NCI-H524 (cell line): ENCODE results near the gene KDM3B.
"Not testable (repeated sequence)": the region's sequence is repeated elsewhere in the genome, so short reads cannot be mapped to it uniquely, and the experiment has no call there.

Source experiments
- DNase-seq, 2 experiments: peaks; one replicate each; lab custom pipeline; 2025; lab: John Stamatoyannopoulos, UW

Gene KDM3B

DNA sequence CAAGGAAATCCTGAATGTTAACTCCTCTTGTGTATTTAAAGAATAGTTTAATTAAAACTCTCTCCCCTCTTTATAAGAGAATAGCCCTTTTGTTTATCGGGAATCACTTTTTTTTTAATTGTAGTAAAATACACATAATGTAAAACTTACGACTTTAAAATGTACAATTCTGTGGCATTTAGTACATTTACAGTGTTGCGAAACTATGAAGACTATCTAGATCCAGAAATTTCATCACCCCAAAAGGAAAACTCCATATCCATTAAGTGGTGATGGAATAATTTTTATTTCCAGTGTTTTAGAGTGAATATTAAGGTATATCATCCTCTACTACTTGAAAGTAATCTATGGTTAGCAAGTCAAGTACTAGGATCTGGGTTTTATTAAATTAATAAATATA is 36.8 kb downstream of the KDM3B start:
- DNase-seq, result no peak

DNA sequence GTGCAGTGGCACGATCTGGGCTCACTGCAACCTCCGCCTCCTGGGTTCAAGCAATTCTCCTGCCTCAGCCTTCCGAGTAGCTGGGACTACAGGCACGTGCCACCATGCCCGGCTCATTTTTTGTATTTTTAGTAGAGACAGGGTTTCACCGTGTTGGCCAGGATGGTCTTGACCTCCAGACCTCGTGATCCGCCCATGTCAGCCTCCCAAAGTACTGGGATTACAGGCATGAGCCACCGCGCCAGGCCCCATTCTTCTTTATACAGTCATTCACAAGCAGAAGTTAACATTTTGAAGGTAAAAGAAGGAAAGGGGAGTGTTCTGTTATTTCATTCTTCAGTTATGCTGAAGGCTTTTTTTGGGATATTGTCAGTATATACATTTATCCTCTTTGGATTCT is 37.4 kb downstream of the KDM3B start:
- DNase-seq, result not testable (repeated sequence)

DNA sequence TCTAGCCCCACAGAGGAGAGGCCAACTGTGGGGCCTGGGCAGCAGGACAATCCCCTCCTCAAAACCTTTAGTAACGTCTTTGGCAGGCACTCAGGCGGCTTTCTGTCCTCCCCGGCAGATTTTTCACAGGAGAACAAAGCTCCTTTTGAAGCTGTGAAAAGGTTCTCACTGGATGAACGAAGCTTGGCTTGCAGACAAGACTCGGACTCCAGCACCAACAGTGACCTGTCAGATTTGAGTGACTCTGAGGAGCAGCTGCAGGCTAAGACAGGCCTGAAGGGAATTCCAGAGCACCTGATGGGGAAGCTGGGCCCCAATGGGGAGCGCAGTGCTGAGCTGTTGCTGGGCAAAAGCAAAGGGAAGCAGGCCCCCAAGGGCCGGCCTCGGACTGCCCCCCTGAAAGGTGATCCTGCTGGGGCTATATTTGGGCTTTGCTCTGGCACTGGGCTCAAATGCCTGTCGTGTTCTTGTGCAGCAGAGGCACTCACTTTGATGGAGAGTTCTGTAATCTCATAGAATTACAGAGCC is 39.4 kb downstream of the KDM3B start:
- DNase-seq, result no peak

DNA sequence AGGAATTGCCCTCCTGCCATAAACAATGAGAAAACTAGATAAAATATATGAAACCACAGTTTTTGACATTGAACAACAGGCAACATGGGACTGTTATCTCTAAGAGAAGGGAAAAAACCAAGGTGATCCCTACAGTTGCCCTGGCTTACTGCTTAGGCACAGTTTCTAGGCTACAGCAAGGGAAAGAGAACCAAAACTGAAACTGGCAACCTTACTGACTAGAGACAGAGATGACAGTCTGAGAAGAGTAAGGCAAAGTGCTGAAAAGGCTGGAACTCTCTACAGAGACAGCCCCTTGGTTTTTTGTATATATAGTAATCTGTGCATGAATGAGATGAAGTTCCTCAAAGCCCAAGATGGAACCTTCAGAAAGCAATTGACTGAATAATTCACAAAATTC is 50.2 kb downstream of the KDM3B start:
- DNase-seq, result no peak

DNA sequence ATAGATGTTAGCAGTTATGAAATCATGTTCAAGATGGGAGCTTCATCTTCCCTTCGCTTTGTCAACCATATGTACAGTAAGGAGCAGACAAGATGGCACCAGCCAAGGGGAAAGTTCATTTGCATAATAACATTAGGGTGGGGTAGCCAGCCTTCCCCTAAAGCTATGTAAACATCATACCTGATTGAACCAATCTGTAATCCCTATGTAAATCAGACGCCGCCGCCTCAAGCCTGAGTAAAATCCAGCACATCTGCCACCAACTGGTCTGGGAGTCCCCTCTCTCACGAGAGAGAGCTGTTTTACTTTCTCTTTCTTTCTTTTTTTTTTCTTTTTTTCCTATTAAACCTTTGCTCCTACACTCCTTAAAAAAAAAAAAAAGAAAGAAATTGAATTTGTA is 55.5 kb downstream of the KDM3B start:
- peak; percentile 91 to 94 for DNase-seq

DNA sequence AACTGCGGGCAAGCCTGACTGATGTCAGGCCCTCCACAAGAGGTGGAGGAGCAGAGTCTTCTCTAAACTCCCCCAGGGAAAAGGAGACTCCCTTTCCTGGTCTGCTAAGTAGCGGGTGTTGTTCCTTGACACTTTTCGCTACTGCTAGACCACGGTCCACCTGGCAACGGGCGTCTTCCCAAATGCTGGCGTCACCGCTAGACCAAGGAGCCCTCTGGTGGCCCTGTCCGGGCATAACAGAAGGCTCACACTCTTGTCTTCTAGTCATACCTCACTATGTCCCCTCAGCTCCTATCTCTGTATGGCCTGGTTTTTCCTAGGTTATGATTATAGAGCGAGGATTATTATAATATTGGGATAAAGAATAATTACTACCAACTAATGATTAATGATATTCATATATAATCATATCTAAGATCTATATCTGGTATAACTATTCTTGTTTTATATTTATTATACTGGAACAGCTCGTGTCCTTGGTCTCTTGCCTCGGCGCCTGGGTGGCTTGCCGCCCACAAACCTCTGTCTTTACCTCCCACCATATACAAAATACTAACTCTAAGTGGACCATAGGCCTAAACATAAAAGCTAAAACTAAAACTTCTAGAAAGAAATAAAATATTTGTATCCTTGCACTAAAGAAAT is 58.6 kb downstream of the KDM3B start:
- DNase-seq, result peak in 1 of 2 experiments; percentile 26

DNA sequence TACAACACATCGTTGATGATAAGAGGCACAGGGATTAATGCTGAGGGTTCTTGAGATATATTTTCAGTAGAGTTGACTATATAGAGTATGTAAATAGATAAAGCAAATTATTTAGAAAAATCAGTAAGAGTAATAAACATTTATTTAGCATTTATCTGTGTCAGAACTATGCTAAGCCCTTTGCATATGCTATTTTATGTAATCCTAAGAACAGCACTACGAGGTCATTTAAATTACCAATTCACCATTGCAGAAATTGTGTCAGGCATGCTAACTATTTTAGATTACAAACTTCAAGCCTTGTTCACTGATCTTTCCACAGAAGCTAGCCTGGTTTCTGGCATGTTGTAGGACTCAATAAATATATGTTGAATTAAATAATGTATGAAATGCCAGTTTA is 66.0 kb downstream of the KDM3B start:
- no peak for DNase-seq

DNA sequence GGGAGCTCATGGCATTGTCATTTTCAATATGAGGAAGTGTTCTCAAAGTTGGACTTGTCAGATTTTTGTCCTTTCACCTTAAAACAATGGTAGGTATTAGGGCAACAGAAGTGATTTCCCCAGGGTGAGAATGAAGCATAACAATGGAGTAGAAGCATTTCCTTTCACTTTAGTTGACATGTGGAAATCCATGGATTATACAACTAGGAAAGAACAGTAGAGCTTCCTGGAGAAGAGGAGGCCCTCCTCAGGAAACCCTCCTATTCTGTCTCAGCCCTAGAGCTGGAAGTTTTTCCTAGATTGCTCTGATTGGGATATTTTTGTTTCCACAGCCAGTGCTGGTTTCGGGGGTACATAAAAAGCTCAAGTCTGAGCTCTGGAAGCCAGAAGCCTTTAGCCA is 72.6 kb downstream of the KDM3B start:
- DNase-seq, result no peak

DNA sequence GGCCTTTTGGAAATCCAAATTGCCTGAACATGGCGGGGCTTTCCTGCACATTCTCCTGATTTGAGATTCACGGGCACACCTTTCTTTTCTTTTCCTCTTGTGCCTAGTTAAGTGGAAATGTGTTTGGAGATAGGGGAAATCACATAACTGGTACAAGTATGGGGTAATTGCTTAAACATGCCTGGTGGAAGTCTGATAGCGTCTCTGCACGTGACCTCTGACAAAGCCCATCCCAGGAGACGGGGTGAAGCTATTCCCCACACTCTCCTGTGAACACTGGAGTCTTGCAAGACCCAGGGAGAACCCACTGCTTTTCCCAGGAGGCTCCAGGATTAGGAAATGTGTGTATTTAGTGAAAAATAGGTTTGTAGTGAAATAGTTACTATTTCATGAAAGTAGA is 83.5 kb downstream of the KDM3B start:
- no peak for DNase-seq

DNA sequence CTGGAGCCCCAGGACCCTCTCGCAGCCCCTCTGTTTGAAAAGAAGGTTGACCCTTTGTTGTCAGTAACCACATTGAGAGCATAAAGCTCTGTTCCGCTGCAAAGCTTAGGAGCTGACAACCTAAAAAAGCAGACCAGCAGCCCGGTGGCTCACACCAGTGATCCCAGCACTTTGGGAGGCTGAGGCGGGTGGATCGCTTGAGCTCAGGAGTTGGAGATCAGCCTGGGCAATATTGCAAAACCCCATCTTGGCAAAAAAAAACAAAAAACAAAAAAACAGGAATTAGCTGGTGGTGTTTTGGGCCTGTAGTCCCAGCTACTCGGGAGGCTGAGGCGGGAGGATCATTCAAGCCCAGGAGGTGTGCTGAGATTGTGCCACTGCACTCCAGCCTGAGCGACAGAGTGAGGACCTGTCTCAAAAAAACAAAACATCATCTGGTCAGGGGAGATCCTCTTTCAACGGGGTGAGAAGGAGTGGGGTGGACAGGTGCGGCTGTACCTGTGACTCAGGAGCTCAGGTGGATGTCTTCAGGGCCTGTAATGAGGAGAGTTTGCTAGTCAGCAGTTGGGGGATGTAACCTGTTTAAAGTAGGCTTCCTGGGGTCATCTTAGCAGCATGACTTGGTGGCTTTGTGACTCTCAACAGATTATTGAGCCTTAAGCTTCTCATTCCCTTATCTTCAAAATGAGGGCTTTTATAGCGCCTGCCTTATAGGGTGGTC is 85.7 kb downstream of the KDM3B start:
- DNase-seq, result no peak

DNA sequence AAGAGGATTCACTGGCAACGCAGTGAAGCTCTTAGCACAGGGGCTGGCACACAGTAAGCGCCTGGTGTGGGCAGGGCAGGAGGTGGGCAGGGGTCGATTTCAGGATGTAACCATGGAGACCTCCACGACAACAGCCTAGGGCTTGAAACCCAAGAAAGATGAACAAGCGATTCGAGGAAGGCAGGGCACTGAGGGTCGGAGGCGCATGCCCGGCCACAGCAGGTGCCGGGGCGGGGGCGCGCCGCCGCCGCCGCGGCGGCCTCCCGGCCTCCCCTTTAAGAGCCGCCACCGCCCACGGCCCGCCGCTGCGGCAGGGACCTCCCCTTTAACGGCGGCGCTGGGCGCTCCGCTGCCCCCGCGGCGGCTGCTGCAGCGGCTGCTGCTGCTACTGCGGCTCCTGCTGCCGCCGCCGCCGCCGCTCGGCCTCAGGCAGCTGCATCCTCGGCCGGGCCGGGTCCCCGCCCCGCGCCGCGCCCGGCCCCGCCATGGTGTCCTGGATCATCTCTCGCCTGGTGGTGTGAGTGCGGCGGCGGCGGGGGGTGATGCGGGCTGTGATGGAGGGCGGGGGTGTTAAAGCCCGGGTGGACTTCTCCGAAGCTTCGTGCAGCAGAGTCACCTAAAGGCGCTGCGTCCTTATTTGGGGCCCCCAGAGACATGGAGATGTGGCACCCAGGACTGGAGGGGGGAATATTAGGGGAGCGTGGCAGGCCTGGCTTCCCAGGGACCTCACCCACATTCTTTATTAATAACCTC is 86.4 kb downstream of the KDM3B start, which contains the start of gene REEP2:
REEP2 (plus strand) TSS at position 334 of the 753 bp plus-strand sequence; CDS start at position 486, 152 bp downstream.
- DNase-seq, result peak in 1 of 2 experiments; percentile 63

DNA sequence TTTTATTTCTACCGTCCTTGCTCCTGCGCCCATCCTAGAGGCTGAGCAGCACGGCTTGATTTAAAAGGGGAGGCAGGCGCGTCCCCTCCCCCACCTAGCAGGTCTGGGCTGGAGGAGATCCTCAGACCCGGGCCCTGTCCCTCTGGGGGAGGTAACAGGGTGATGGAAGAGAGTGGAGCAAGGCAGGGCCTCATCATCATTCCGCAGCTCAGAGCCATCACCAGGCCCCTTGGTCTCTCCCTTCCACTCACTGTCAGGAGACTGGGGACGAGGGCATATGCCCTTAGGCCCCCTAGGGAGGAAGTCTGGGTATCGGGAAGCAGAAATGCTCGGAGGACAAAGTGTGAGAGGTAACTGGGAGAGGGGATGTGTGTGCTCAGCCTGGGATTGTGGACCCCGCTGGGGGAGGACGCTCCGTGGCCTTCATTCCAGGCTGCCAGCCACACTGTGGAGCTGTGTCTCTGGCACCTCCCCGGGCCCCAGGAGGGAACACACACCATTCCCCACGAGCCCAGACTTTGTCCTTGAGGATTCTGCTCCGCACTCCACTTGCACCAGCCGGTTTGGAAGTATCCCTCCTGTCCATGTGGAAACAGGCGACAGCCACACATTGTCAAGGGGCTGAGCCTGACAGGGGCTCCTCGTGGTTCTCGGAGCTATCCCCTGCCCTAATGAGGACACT is 87.1 kb downstream of the KDM3B start:
- peak in 1 of 2 experiments; percentile 36 for DNase-seq

DNA sequence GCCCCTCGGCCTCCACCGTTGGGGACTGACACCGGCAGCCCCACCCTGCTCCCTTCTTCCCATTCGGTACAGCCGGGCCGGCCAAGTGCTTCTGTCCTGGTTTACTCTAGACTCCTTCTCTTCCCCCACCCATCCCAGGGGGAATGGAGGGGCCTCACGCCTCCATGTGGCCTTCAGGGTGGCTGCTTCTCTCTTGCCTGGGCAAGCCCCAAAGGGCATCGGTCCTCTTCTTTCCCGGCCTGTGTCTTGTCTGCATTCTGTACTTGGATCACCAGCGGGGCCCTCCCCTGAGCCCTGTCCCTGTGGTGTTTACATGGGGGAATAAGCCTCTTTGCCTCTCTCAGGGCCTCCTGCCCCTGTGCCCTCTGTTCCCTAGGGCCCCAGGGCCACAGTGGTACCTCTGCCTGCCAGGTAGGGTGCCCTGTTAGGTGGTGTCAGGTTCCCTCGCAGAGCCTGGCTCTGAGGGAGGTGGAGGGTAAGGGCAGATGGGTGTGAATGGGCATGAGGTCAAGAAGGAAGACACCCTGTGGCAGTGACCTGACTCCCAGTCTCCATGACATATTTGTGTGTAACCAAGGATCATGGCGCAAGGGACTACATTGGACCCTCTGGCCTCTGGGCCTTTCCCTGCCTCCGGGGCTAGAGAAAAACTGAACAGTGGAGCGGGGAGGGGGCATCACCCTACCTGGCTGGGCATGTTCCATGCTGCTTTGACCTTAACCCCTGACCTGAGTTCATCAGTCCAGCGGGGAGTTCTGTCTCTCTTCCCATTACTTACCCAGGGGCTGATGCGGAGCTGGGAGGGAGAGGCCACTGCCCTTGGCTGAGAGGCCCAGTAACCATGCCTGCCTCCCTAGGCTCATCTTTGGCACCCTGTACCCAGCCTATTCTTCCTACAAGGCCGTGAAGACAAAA is 87.9 kb downstream of the KDM3B start:
- no peak for DNase-seq

DNA sequence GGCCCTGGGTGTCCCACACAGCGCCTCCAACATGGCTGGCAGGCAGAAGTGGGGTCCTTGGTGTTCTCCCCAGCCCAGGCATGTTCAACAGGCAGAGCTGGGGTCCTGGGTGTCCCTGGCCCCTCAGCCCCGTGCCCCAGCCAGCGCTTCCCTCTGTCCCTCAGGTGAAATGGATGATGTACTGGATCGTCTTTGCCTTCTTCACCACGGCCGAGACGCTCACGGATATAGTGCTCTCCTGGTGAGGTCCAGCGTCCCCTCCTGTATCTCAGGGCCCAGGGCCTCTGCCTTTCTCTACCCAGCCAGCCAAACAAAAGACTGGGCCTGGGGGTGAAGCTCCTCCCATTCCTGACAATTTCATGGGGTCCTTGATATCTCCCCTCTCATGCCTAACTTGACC is 88.7 kb downstream of the KDM3B start:
- no peak for DNase-seq

DNA sequence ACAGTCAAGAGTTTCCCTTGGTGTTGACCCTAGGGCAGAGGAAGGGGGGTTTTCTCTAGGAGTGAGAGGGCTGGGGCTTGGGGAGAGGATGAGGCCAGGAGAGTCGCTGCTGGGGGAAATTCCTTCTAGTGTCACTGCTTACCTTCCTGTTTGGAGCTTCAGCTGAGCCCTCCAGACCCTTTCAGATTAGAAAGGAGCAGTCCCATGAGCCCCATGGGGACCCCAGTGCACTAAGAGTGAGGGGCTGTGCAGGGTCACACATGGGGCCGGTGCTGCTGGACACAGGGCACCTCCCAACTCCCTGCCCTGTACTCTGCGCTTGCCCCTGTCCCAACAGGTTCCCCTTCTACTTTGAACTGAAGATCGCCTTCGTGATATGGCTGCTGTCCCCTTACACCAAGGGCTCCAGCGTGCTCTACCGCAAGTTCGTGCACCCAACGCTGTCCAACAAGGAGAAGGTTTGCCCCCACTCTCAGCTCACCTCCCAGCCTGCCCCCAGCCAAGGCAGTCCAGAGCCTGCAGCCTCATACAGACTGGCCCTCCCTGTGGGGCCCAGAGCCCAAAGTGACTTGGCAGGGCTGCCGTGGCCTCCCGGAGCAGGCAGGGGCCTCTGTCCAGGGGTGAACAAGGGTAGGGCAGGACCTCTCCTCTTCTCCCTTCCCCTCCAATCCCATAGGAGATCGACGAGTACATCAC is 91.7 kb downstream of the KDM3B start:
- no peak for DNase-seq

DNA sequence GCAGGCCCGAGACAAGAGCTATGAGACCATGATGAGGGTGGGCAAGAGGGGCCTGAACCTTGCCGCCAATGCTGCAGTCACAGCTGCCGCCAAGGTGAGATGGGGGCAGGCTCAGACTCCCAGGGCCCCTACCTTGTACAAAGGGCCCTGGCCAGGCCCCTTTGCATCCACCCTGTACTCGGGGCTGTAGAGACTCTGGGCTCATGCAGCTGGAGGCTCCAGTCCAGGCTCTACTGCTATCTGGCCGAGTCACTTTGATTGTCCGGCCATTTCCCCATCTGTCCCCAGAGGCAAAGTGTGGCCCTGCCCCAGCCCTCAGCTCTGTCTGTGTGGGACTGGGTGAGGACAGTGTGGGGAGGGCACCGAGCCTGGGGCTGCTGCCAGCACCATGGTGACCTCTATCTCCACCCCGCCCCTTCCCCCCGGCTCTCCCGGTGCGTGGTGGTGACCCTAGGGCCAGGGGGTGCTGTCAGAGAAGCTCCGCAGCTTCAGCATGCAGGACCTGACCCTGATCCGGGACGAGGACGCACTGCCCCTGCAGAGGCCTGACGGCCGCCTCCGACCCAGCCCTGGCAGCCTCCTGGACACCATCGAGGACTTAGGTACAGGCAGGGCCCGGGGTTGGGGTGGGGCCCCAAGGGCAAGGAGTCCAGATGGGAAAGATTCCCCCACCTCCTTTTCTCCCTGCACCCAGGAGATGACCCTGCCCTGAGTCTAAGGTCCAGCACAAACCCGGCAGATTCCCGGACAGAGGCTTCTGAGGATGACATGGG is 92.5 kb downstream of the KDM3B start:
- DNase-seq, result no peak

DNA sequence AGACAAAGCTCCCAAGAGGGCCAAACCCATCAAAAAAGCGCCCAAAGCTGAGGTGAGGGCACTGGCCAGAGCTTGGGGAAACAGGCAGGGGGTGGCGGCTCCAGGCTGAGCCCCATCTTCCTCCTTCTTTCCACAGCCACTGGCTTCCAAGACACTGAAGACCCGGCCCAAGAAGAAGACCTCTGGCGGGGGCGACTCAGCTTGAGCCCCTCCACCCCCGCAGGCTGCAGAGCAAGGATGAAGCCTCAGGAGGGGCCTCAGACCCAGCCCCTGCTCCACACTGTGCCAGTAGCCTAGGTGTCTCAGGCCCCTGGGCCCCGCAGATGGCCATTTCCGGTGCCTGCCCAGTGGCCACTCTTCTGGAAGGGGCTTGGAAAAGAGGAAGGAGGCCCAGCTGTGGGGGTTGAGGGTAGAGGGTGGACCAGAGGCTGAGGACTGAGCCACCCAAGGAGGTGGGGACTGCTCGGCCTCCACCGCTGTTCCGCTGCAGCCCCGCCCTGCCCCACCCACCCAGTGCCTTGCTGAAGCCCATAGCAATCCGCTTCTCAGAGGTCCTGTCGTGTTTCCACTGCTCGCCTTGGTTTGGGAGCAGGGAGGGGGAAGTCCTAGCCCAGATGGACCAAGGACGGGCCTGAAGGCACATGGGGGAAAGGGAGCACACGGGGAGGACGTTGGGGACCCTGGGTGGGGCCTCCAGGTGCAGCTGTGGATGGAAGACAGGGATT is 93.2 kb downstream of the KDM3B start:
- DNase-seq, result no peak

DNA sequence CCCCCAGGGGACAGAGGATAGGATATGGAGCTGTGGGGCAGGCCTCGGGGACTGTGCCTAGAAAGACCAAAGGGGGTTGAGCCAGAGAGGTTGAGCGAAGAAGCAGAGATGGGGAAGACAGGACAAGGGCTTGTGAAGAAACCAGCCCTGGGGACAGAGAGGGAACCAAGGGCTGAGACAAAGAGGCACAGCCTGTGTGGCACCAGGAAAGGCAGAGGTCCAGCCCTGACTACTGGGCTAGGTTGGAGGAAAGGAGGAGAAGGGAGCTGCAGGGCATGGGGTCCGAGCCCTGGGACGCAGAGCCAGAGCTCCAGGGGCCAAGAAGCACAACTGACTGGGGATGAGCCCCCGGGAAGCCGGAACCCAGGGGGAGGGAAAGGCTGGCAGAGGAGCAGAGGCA is 95.6 kb downstream of the KDM3B start:
- DNase-seq, result no peak
